Activated naive CD8-positive, alpha-beta T cell treated with anti-CD3 and anti-CD28 coated beads, Interleukin-2, amount 50 U/mL, for 16 hours (primary cell): ENCODE data around the gene RAB25.
A peak's percentile ranks its signal among the peaks of the same experiment; 100 is the strongest.
"Not testable (repeated sequence)": the region's sequence is repeated elsewhere in the genome, so short reads cannot be mapped to it uniquely, and the experiment has no call there.

ENCODE experiments used
- DNase-seq: peaks from one replicate; pipeline ENCODE4 v3.0.0-alpha.2; 2020; ENCODE audit warnings: low read depth, low spot score

Gene RAB25

GRCh38 chr1:156102633-156103511 is 41.9 kb downstream of the RAB25 start:
- no peak for DNase-seq

DNA sequence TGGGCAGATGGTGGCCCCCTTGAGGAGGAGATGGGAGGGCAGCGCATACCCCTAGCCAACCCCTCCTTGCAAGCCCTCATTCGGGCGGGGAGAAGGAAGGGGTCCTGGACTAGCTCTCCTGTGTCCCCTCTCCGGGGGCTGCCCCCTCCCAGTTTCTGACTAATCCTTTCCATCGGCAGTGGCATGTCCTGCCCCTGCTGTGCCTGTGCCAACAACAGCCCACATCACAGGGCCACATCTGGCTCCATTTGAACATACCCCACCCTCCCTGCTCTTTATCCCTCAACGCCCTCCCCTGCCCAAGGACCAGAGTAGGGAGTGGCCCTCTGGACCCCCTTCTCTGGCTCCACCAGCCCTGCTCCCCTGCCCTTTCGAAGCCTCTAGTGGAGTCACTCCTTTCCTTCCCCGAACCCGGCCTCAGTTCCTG is 42.6 kb downstream of the RAB25 start:
- DNase-seq = no peak

DNA sequence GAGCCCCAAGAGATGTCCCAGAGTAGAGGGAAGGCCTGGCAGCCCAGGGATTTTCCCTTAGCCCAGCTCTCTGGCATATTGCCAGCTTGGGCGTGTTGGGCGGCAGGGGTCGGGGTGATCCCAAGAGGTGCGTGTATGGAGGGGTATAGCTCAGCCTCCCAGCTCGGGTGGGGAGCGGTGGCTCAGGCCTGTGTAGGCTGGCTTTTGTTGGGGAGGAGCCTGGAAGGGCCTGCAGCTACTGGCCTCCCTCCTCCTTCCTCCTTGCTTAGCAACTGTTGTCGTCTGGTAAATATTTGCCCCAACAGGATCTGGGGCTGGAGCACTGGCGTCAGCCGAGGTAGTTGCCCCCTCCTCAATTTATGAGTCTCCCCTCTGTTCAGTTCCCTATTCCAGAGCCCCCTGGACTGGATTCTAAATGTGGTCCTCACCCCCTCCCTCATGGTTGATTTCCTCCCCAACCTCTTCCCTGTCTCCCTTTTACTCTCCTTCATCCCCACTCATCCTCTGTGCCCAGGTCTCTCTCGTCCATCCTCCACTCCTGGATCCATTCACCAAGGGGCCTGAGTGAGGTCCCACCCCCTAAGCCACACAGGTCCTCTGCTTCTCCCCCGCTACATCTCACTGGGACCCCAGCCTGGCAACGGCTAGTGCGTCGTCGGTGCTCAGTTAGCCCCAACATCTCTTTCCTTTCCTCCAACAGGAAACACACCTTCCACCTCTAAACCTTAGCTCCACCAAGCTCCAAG is 43.3 kb downstream of the RAB25 start:
- DNase-seq = no peak

DNA sequence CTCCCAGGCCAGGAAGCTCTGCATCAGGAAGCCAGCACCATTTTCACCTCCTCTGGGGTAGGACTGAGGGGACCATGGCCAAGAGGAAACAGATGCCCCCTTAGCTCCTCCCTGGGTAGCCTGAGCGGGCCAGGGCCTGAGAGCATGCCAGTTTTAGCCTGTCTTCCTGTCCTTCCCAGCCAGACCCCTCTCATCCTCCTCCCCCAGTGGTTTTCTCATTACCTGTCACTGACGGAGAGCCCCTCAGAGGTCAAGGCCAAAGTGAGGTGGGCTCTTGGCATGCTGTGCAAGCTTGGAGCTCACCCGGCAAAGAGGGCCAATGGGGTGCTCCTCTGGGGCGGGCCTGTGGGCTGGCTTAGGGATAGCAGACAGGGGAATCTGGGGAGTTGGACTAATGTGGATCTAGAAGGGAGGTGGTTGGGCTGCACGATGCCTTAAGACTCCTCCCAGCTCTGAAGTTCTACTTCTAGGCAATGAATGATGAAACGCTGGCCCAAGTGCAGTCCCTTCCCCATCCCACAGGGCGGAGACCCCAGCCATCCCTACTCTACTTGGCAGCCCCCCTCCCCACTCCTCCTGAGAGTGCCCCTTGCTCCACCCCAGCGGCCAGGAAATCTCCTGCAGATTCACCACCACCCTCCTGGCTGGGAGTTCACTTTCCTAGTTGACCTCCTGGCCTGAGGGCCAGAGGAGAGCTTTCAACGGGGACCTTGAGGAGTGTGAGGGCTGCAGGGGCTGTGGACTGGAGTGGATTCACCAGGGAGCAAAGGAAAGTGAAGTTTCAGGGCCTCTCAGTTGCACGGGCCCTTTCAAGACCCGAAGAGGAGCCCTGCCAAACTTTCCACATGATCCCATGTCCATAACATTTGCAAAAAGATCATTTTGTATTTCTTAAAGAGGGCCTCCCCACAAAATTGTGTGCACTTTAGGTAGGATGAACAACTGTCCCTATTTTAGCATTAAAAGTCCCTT is 44.2 kb downstream of the RAB25 start:
- DNase-seq = no peak

DNA sequence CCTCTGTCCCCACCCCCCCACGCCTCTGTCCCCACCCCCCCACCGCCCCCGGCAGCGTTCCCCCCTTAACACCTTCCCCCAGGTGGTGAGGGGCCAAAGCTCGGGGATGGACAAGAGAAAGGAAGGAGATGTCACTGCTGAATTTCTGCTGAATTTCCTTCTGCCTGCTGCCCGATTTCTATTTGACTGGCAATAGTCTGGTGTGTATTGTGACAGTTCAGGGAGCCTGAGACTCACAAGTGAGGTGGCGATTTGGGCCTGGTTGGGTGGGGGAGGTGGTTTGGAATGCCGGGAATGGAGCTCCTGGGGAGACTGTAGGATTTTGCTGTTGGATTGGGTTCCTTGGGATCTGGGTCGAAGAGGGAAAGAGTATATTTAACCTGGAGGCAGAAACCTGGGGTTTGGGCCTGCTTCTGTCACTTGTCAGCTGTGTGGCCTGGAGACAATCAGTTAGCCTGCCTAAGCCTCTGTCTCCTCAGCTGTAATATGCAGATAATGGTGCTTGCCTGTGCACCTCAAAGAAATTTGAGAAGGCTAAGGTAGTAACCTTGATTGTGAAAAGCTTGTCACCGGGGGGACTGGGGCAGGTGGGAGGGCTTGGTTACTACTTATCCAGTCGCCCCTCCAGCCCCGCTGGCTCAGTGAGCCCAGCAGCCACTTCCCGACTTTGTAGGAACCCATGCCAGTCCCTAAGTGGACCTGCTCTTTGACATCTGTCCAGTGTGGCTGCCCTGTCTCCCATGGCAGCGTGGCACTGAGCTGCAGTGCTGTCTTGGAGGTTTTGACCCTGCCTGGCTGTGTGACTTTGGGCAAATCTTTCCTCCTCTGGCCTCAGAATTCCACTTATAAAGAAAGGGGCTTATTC is 45.9 kb downstream of the RAB25 start:
- no peak for DNase-seq

DNA sequence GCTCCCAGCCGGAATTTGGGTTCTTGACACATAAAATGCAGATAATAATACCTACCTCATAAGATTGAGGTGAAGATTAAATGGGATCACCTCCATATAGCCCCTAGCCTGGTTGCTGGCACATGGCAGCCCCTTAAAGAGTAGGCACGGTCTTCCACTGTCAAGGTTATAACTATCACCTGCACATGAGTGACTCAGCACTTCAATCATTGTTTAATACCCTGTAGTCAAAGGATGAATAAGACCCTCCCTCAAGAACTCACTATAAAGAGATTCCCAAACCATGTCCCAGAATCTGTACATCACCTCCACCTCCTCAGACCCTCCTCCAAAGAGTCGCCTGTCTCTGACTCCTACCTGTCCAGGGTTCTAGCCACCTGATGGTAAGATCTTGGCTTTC is 47.1 kb downstream of the RAB25 start:
- DNase-seq = no peak

DNA sequence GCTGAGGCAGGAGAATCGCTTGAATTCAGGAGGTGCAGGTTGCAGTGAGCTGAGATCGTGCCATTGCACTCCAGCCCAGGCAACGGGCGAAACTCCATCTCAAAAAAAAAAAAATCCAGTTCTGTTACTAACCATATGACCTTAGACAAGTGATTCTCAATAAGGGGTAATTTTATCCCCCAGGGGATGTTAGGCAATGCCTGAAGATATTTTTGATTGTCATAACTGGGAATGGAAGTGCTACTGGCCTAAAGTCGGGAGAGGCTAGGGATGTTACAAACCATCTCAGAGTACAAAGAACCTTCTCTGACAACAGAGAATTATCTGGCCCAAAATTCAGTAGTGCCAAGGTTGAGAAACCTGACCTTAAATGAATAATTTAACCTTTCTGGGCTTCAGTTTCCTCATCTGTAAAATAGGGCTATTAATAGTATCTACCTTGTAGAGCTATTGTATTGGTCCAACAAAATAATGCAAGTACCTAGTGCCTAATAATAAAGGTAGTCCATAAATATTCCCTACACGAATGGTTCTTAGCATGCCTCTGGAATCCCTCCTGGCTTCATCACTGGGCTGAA is 47.8 kb downstream of the RAB25 start:
- no peak for DNase-seq

- no peak for DNase-seq
Observed at GRCh38 chr1:156110252-156110651, 49.3 kb downstream of the RAB25 start.

DNA sequence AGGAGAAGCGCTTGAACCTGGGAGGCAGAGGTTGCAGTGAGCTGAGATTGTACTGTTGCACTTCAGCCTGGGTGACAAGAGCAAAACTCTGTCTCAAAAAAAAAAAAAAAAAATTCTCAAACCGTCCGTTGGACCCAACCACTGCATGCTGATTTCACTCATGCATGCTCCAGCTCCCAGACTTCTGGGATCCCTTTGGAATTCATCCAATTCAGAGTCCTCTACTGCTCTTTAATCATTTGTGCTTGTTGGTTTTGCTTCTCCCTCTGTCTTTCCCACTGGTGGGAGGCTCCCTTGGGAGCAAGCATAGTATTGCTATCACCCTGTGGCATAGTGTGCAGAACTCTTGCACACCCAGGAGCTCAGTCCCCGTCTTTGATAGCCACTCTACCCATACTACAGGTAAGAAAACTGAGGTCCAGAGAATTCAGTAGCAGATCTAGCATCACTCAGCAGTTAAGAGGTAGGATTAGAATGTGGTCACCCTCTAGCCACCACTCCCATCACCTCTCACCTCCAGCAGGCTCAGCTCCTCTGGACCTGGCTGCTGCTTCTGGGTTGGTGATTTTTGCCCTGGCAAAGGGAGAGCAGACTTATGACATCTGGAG is 50.5 kb downstream of the RAB25 start:
- no peak for DNase-seq

DNA sequence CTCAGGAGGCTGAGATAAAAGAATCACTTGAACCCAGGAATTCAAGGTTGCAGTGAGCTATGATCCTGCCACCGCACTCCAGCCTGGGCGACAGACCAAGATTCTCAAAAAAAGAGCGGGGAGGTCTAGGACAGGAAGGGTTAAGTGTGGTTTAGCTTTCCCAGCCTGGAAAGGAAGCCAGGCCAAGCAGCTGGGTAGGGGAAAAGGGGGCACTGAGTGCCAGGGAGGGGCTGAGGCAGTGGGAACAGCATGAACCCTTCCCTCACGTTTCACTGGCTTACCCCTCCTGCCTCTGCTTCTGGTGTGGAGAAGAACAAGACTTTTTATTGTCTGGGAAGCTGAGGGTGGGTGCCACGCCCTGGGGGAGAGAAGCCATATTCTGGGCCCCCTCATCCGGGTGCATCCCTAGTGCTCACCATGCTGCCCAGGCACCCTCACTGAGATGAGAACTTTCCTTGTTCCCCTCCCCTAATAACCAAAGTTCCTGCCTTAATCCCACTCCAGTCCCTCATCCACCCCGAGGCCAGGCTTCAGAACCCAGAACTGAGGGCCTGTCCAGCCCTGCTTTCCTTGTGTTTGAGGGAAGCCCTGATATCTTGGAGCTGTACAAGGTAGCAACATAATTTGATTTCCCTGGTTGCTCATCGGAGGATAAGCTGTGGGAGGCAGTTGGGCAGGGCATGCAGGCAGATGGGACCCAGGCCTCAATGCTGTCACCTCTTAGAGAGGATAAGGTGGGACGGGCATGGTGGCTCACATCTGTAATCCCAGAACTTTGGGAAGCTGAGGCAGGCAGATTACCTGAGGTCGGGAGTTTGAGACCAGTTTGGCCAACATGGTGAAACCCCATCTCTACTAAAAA is 51.5 kb downstream of the RAB25 start:
- no peak for DNase-seq

GRCh38 chr1:156113282-156113950 is 52.5 kb downstream of the RAB25 start:
- DNase-seq = no peak

GRCh38 chr1:156114101-156114918 is 53.4 kb downstream of the RAB25 start, which contains the start of gene LMNA:
Gene LMNA (plus strand): TSS chr1:156114711. CDS start chr1:156114919, 208 bp downstream.
- DNase-seq = peak; percentile 50

DNA sequence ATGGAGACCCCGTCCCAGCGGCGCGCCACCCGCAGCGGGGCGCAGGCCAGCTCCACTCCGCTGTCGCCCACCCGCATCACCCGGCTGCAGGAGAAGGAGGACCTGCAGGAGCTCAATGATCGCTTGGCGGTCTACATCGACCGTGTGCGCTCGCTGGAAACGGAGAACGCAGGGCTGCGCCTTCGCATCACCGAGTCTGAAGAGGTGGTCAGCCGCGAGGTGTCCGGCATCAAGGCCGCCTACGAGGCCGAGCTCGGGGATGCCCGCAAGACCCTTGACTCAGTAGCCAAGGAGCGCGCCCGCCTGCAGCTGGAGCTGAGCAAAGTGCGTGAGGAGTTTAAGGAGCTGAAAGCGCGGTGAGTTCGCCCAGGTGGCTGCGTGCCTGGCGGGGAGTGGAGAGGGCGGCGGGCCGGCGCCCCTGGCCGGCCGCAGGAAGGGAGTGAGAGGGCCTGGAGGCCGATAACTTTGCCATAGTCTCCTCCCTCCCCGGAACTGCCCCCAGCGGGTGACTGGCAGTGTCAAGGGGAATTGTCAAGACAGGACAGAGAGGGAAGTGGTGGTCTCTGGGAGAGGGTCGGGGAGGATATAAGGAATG is 54.1 kb downstream of the RAB25 start:
- no peak for DNase-seq

GRCh38 chr1:156115514-156116374 is 54.8 kb downstream of the RAB25 start:
- no peak for DNase-seq

DNA sequence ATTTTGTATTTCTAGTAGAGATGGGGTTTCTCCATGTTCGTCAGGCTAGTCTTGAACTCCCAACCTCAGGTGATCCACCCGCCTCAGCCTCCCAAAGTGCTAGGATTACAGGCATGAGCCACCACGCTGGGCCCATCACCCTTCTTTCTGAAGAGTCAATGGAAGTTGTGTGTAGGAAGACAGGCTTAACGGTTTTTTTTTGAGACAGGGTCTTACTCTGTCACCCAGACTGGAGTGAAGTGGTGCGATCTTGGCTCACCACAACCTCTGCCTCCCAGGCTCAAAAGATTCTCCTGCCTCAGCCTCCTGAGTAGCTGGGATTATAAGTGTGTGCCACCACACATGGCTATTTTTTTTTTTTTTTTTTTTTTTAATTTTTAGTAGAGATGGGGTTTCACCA is 55.8 kb downstream of the RAB25 start:
- DNase-seq = not testable (repeated sequence)
